ENCODE results near the gene HOTAIR. TPM values are rescaled to one million over a fixed set of nuclear protein-coding genes. Genes with fewer than 3 reads are reported as not detected.
A peak's percentile ranks its signal among the peaks of the same experiment; 100 is the strongest.

Gene HOTAIR
- total RNA-seq, 1 donor from 2014 or later: not detected

DNA sequence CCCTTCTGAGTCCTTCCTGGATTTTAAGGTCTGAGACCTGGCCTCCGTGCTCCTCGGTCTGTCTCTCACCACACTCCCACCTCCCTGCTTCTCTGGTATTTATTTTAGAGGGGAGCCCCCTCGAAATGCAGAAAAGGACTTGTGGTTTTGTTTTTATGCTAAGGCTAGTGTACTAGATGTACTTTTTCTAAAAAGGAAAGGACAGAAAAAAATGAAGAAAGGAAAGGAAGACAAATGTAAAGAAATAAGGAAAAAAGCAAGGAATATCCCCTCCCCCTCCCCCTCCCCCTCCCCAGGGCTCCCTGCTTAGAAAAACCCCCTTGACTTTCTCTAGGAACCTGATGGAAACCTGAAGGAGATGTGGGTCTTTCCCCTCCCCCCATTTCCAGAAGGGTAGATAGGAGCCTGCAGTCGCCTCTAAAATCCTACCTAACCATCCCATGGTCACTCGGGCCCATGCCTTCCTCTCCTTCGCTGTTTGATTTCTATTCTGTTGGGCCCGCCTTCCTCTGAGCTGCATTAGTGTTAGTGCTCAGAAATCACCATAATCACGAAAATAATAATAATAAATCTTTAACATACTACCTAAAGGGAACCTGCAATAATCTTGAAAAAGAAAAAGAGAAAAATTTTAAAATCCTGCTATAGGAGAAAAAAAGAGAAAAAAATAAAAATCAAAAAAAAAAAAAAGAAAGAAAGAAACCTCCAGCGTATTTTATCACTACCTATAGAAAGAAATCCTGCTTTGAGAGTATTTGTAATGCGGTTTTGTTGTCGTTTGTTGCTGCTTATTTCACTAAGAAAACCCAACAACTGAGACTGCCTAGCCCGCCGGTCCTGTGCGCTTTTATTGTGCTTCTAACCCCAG, 37.1 kb upstream of the HOTAIR start:
- no peak for DNase-seq (ENCODE audit: low spot score)

DNA sequence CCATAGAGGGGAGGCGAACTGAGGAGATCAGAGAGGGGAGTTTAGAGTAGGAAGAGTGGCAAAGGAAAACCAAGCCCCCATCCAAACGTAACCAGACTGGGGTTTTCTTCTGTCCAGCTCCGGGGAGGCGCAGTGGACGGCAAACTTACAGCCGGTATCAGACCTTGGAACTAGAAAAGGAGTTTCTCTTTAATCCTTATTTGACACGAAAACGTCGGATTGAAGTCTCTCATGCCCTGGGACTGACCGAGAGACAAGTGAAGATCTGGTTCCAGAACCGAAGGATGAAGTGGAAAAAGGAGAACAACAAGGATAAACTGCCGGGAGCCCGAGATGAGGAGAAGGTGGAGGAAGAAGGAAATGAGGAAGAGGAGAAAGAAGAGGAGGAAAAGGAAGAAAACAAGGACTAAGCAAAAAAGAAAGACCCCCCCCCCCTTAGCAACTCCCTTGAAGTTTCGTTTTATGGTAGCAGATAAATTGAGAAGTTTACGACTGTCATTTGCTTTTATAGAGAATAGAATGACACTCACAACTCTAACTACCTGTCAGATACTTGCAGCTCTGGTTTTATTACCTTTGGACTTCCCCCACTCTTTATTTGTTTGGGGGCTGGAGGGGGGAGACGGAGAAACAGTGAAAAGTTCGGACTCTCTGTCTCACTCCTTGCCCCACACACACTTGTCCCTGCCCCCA, 36.4 kb upstream of the HOTAIR start:
- no peak for DNase-seq (ENCODE audit: low spot score)

GRCh38 chr12:54010053-54010971, 35.6 kb upstream of the HOTAIR start:
- no peak for DNase-seq (ENCODE audit: low spot score)

- DNase-seq (ENCODE audit: low spot score): no peak
These were observed 34.7 kb upstream of the HOTAIR start for GRCh38 chr12:54009171-54010052.

DNA sequence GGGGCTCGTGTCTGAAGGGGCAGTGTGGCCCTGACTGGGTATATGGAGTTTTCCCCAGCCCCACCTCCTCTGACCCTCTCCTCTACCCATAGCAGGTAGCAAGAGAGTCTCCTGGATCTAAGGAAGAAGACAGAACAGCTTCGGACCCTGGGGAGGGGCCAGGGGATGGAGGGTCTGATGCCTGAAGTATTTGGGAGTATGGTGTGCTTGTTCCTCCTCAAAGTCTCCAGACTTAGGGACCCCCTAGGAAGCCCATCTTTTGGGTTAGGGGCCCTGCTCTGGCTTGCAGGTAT, 33.5 kb upstream of the HOTAIR start:
- DNase-seq (ENCODE audit: low spot score): no peak

DNA sequence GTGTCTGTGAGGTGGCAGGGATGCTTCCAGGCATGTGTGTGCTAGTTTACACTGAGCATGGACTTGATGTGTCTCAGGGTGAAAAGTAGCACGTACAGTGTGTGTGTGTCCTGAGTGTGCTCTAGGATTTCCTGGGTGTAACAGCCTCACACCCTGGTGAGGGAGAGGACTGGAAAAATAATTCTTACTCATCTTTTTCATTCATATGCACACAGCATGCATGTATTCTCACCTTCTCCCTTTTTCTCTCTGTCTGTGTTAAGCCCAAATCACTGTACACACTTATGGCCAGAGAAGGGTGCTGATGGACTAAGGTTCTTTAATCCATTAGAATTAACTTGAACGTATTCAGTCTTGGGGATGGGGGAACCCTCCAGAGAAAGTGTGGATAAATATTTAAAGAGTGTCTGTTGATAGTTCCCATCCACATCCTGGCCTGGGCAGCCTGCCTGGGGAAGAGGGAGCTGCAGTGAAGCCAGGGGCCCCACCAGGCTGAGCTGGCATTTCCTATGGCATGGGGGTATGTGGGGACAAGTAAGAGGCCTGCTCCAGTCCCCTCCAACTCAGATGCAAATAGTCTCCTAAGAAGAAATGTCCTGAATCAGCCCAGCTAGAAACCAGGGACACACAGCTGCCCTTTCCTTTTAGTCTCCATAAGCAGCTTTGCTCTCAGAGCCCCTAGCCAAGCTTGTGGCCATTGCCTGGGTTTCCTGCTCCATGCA, 32.9 kb upstream of the HOTAIR start:
- no peak for DNase-seq (ENCODE audit: low spot score)

- DNase-seq (ENCODE audit: low spot score): no peak
These were observed 31.9 kb upstream of the HOTAIR start for GRCh38 chr12:54006559-54007220.

- DNase-seq (ENCODE audit: low spot score): peak; percentile 95
These were observed 31.3 kb upstream of the HOTAIR start for GRCh38 chr12:54005853-54006558.

GRCh38 chr12:54005531-54005852, 30.7 kb upstream of the HOTAIR start:
- DNase-seq (ENCODE audit: low spot score): no peak

- DNase-seq (ENCODE audit: low spot score): no peak
These were observed 30.2 kb upstream of the HOTAIR start for GRCh38 chr12:54004841-54005530.

DNA sequence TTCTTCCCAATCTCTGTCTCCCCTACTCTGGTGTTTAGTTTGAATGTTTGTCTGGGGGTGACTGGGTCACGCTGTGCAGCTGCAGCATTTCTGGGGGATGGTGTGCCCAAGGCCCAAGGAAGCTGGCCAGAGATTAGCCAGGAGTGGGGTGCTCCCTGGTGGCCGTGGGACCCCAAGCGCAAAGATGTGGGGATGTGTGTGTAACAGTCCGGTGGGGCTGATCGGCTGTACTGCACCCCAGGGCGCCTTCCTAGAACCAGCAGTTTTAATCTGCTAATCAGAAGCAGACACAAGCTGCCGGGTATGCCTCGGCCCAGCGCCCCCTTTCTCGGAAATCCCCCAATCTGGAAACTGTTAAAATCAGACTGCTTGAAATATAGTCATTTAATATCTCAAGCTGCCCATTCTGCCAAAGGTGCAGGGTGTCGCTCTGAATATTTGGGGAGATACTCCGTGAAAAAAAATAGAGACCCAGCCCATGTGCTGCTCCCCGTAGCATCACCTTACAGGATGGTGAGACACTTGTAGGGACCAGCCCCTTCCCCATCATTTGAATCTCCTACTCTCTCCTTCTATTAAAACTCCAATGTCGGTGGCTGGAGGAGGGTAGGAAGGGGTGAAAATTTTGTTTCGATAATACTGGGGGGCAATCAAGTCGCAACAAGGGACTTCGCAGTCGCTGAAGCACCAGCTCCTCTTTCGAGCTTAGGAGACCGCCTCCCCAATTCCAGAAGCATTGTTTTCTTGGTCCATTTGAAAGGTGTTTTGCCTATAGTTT, 29.5 kb upstream of the HOTAIR start:
- no peak for DNase-seq (ENCODE audit: low spot score)

DNA sequence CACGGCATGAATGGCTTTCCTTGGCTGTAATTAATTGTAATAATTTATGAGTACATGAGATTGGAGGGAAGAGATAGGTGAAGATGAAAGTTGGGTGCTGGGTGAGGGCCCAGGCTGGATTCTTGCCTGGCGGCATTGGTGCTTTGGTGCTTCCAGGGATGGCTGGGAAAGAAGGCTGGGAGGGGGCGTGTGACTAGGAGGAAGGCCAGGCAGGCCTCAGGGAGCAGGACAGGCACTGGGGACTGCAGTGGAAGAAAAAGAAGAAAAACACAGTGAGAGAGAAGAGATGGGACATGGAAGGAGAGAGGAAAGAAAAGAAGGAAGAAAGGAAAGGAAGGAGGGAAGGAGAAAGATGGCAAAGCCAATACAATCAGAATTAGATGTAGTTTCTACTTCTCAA, 28.9 kb upstream of the HOTAIR start:
- no peak for DNase-seq (ENCODE audit: low spot score)

DNA sequence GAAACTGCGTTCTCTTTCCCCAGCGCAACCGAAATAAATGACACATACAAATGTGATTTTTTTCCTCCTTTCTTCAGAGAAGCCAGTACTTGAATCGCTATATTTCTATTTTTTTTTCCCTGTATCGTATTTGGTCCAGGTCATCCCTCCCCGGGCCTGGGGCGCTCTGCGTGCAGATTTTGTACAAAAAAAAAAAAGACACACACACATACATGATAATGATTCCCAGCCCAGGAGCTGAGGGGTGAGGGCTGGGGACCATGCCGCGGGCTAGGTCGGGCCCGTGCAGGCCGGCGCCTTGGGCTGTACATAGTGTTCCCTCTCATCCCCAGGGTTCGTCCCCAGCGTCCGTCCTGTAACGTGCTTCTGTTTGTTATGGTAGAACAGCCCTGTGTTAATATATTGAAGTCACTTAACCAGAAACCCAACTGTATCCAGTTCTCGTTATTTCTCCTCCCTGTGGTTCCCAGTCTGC, 28.2 kb upstream of the HOTAIR start:
- no peak for DNase-seq (ENCODE audit: low spot score)

DNA sequence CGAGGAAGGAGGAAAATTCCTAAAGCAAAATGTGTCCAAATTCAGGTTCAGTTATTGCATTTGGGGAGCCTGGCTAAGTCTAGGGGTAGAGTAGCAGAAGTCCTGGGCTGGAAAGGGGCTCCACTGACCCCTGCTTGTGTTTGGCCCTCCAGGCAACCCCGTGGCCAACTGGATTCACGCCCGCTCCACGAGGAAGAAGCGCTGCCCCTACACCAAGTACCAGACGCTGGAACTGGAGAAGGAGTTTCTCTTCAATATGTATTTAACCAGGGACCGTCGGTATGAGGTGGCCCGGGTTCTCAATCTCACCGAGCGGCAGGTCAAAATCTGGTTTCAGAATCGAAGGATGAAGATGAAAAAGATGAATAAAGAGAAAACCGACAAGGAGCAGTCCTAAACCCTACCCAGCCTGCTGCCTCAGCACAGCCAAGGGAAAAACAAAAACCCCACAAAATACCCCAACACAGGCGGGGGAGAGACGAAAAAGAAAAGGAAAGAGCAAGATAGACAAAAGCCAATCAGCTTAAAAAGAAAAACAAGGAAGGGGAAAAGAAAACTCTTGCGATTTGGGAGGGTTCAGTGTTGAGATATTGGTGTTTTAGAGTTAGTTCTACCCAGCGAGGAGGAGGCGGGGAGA, 27.6 kb upstream of the HOTAIR start:
- DNase-seq (ENCODE audit: low spot score): no peak

GRCh38 chr12:54001283-54002187, 26.8 kb upstream of the HOTAIR start:
- no peak for DNase-seq (ENCODE audit: low spot score)

Measured in mesenteric fat pad (tissue), 1 donor.